MCF 10A (cell line): ENCODE measurements around the gene SIGLEC14. TPM values are rescaled to one million over a fixed set of nuclear protein-coding genes. Genes with fewer than 3 reads are reported as not detected.

Source experiments
- BruUV-seq: library from RNA; stranded (reverse); fragments of 400-500 nt; replicated peaks from 2 replicates; lab custom pipeline; 2021; lab: Mats Ljungman, UMichigan
- CTCF ChIA-PET: fragments of 300-600 bp; sonication (Branson Sonifier 250); formaldehyde crosslinking; extraction: SDS; loops from one replicate; lab custom pipeline; 2021; ENCODE audit warnings: antibody characterized with exemption, inconsistent platforms; lab: Yijun Ruan, JAX
- POLR2A ChIA-PET: fragments of 300-600, 350-650 bp; sonication (Branson Sonifier 250); formaldehyde crosslinking; extraction: SDS; loops from one replicate; lab custom pipeline; 2020; ENCODE audit warnings: antibody characterized with exemption, inconsistent platforms; lab: Yijun Ruan, JAX
- DNase-seq: peaks from one replicate; pipeline ENCODE4 v3.0.0-alpha.2; 2018; ENCODE audit not compliant: unreplicated experiment
- H3K27ac Mint-ChIP-seq: one replicate; pipeline ENCODE4 v1.8.0; 2022; ENCODE audit warnings: mild to moderate bottlenecking, low read depth, mixed read lengths; ENCODE audit not compliant: unreplicated experiment
- H3K27me3 Mint-ChIP-seq: one replicate; pipeline ENCODE4 v1.8.0; 2022; ENCODE audit warnings: mixed read lengths; ENCODE audit not compliant: insufficient read depth, unreplicated experiment
- H3K36me3 Mint-ChIP-seq: one replicate; pipeline ENCODE4 v1.8.0; 2022; ENCODE audit warnings: mild to moderate bottlenecking, moderate library complexity, mixed read lengths; ENCODE audit not compliant: insufficient read depth, unreplicated experiment
- H3K4me1 Mint-ChIP-seq: one replicate; pipeline ENCODE4 v1.8.0; 2022; ENCODE audit warnings: mixed read lengths; ENCODE audit not compliant: insufficient read depth, unreplicated experiment
- H3K4me3 Mint-ChIP-seq: one replicate; pipeline ENCODE4 v1.8.0; 2022; ENCODE audit warnings: mild to moderate bottlenecking, moderate library complexity, mixed read lengths; ENCODE audit not compliant: unreplicated experiment
- H3K9me3 Mint-ChIP-seq: one replicate; pipeline ENCODE4 v1.8.0; 2022; ENCODE audit warnings: mixed read lengths; ENCODE audit not compliant: unreplicated experiment
- CTCF ChIP-seq: fragments of 200-600 bp; IDR thresholded peaks from one replicate; pipeline ENCODE4 v1.8.0; 2022; ENCODE audit warnings: antibody characterized with exemption, mild to moderate bottlenecking; ENCODE audit not compliant: unreplicated experiment
- intact Hi-C: fragments of 100-400 bp; cut with micrococcal nuclease; formaldehyde crosslinking; loops from 2 replicates; pipeline ENCODE4 v1.14.1; 2022
- total RNA-seq: library from RNA; stranded (reverse); gene quantifications from 2 replicates; pipeline ENCODE4 v1.2.3, GENCODE V29; 2022

Gene SIGLEC14
- total RNA-seq, 1 experiment from 2014 or later, result not detected

DNA sequence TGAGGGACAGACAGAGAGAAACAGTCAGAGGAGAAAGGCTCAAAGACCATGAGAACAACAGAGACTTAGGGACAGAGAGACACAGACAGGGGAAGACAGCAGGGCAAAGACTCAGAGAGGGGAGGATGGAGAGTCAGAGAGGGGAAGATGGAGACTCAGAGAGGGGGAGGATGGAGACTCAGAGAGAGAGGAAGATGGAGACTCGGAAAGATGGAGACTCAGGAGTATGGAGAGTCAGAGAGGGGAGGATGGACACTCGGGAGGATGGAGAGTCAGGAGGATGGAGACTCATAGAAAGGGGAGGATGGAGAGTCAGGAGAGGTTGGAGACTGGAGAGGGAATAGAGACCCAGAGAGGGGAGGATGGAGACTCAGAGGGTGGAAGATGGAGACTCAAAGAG lies 47.2 kb upstream of the SIGLEC14 start:
- no peak for TF ChIP-seq CTCF
- Mint-ChIP-seq H3K4me3 (no peak overlapping the region), H3K27me3 (no peaks in the 10 kb centered on the region), H3K36me3 (peaks cover 62% of the 10 kb centered on the region), H3K9me3 (no peaks in the 10 kb centered on the region), H3K27ac (no peak overlapping the region), H3K4me1 (peaks cover 26% of the 10 kb centered on the region)
- DNase-seq, result no peak
- CTCF ChIA-PET, result interaction anchor here (0.7 kb wide), 1 partner anchor 1110 kb away, joined by 3 read pairs; no protein-coding TSS in a partner anchor
- no TSS peak for BruUV-seq
- intact Hi-C loops, result no loop called here
- POLR2A ChIA-PET, result no interaction called here

- BruUV-seq, result no TSS peak
- Mint-ChIP-seq H3K4me1 (peaks cover 32% of the 10 kb centered on the region), H3K9me3 (no peaks in the 10 kb centered on the region), H3K36me3 (peaks cover 62% of the 10 kb centered on the region), H3K27me3 (no peaks in the 10 kb centered on the region), H3K27ac (peak within 1 kb of the TSS; percentile 93), H3K4me3 (peak within 1 kb of the TSS; percentile 73)
- intact Hi-C loops, result no loop called here
- POLR2A ChIA-PET, result no interaction called here
- DNase-seq, result no peak
- no peak for TF ChIP-seq CTCF
- CTCF ChIA-PET, result no interaction called here
Observed at GRCh38 chr19:51693260-51693659, 46.6 kb upstream of the SIGLEC14 start, which contains the start of gene SPACA6. TSS of gene SPACA6 (plus strand) at chr19:51693330. CDS start at chr19:51693527, 197 bp downstream.

DNA sequence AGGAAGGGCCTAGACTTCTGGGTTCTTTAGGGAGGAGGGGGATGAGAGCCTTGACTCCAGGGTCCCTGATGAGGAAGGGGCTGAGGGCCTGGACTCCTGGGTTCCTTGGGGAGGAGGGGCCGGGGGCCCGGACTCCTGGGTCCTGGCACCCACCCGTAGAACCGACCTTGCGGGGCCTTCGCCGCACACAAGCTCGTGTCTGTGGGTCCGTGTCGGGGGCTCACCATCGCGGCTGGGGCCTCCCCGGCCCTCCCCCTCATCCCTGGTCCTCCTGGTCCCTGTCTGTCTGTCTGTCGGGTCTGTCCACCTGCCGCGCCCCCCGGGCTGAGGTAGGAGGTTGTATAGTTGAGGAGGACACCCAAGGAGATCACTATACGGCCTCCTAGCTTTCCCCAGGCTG lies 45.8 kb upstream of the SIGLEC14 start:
- intact Hi-C loops, result no loop called here
- Mint-ChIP-seq H3K4me1 (peaks cover 40% of the 10 kb centered on the region), H3K4me3 (peak overlapping the region; percentile 73), H3K9me3 (no peaks in the 10 kb centered on the region), H3K27ac (peak overlapping the region; percentile 93), H3K36me3 (peaks cover 57% of the 10 kb centered on the region), H3K27me3 (no peaks in the 10 kb centered on the region)
- DNase-seq, result no peak
- CTCF ChIA-PET, result no interaction called here
- BruUV-seq, result no TSS peak
- TF ChIP-seq CTCF, result no peak
- POLR2A ChIA-PET, result no interaction called here

DNA sequence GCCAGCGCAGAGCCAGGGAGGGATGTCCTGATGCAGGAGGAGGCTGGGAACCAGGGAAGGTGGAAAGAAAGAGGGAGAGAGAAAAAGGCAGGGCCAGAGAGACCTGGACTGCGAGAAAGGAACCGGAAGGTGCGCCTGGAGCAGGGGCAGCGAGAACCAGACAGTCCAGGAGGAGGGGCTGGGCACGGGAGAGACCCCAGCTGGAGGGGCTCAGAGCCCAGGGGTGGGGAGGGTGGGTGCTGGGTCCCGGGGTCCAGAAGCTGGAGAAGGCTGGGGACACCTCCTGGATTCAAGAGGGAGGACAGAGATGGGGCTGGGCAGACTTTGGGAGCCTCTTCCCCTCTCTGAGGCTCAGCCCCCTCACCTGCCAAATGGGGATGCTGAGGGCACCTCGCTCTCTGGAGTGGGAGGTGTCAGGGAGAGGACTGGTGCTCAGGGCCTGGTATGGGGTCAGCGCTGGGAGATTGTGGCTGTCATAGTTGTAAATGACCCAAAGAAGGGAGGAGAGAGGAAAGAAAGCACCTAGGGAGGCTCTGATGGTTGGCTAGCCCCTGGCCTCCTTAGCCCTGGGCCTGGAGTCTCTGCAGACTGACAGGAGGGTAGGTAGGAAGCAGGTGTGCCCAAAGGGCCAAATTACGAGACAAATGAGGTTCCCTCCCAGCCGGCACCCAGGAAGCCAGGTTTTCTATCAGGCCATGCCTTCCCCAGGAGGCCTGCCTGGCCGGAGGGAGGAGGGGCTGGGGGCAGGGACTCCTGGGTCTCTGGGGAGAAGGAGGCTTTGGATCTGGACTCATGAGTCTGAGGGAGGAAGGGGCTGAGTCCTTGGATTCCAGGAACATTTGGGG lies 45.2 kb upstream of the SIGLEC14 start:
- no peak for DNase-seq
- Mint-ChIP-seq H3K27me3 (no peaks in the 10 kb centered on the region), H3K36me3 (peaks cover 50% of the 10 kb centered on the region), H3K4me1 (peaks cover 42% of the 10 kb centered on the region), H3K4me3 (peak overlapping the region; percentile 73), H3K9me3 (no peaks in the 10 kb centered on the region), H3K27ac (peak overlapping the region; percentile 86)
- BruUV-seq, result no TSS peak
- TF ChIP-seq CTCF, result no peak
- ChIA-PET CTCF (no interaction called here), POLR2A (no interaction called here)
- intact Hi-C loops, result no loop called here
